Natural killer cell treated with Interleukin-12 subunit alpha and Interleukin-12 subunit beta and Interleukin-15 and Interleukin-18, amount 100 ng/mL, for 72 hours (primary cell): ENCODE data around the gene INSIG1. TPM values are rescaled to one million over a fixed set of nuclear protein-coding genes. Genes with fewer than 3 reads are reported as not detected.

ENCODE experiments used
- ATAC-seq, 2 donors: fragments of 150-1000 bp; cut with Tn5 transposase in 1 of 2; sonication (Bioruptor Pico), chemical (Tn5 transposase) in 1 of 2; 2 replicates each; pipeline ENCODE4 v1.10.0; 2021
- DNase-seq: peaks from one replicate; pipeline ENCODE4 v3.0.0; 2022; ENCODE audit warnings: low spot score
- H3K27ac Mint-ChIP-seq, 2 donors: 1 replicate in 1 of 2; 2 replicates in 1 of 2; pipeline ENCODE4 v1.8.0; 2022; ENCODE audit warnings: mixed read lengths in 2 of 2, mild to moderate bottlenecking in 1 of 2, moderate library complexity in 1 of 2
- H3K27me3 Mint-ChIP-seq, 2 donors: 1 replicate in 1 of 2; 2 replicates in 1 of 2; pipeline ENCODE4 v1.8.0; 2022; ENCODE audit warnings: mixed read lengths in 2 of 2
- H3K36me3 Mint-ChIP-seq: one replicate; pipeline ENCODE4 v1.8.0; 2022; ENCODE audit warnings: mixed read lengths
- H3K4me1 Mint-ChIP-seq, 2 donors: 1 replicate in 1 of 2; 2 replicates in 1 of 2; pipeline ENCODE4 v1.8.0; 2022; ENCODE audit warnings: low read depth in 2 of 2, mixed read lengths in 2 of 2, mild to moderate bottlenecking in 1 of 2
- H3K4me3 Mint-ChIP-seq: one replicate; pipeline ENCODE4 v1.8.0; 2022; ENCODE audit warnings: mixed read lengths
- H3K9me3 Mint-ChIP-seq: 2 replicates; pipeline ENCODE4 v1.8.0; 2022; ENCODE audit warnings: mixed read lengths
- total RNA-seq, 2 donors: library from RNA; stranded (reverse); gene quantifications; one replicate each; pipeline ENCODE4 v1.2.3, GENCODE V29; 2022

INSIG1 gene
- total RNA-seq, 2 donors from 2014 or later, result 88.1 to 120 TPM

DNA sequence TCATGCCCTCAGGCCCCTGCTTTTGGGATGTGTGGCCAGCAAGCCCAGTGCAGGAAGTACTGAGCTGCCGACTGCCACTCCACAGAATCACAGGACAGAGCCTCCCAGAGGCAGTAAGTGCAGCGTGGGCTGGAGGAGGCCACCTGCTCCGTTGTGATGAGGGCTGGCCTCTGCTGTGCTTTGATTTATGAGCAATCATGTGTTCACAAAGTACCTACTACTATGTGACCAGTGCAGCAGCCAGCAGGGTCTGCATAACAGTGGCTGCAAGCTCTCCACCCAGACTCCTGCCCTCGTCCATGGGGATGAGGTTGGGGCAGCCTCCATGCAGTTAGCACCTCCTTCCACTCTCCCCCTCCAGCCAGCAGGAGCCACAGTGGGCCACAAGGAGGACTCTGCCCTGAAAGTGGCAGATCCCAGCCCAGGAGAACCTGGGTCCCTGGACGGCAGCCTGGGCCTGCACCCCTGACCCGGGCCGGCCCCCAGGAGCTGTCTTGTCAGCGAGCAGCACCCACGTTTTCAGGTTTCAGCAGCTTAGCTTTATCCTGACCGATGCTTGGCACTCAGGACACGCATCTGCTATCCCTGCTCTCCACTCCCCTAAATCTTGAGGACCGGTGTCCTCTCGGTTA is 37.7 kb upstream of the INSIG1 start:
- Mint-ChIP-seq H3K27me3 (peaks cover 0 to 5% of the 10 kb centered on the region in 2 donors), H3K4me1 (peaks cover 0 to 3% of the 10 kb centered on the region in 2 donors), H3K9me3 (no peaks in the 10 kb centered on the region), H3K36me3 (no peaks in the 10 kb centered on the region), H3K27ac (no peak overlapping the region), H3K4me3 (no peak overlapping the region)
- no peak for DNase-seq
- no peak for ATAC-seq

DNA sequence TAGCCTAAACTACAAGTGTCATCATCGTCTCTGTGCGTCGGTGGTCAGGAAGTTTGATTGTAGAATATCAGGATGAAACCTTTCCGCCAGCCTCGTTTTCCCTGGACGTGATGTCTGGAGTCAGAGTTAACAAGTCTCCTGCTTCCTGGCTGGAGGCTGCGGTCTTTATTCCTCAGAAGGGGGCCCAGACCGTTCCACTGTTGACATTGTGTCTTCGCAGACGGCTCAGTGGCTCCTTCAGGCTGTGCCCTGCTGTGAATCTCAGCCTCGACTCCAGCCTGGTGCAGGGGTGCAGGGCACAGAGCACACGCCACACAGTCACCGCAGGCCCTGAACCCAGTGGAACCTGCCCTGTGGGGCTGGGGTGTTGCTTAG is 37.2 kb upstream of the INSIG1 start:
- Mint-ChIP-seq H3K27me3 (peaks cover 0 to 2% of the 10 kb centered on the region in 2 donors), H3K4me3 (no peak overlapping the region), H3K4me1 (peaks cover 0 to under 1% of the 10 kb centered on the region in 2 donors), H3K27ac (no peak overlapping the region), H3K36me3 (no peaks in the 10 kb centered on the region), H3K9me3 (no peaks in the 10 kb centered on the region)
- no peak for ATAC-seq
- no peak for DNase-seq

DNA sequence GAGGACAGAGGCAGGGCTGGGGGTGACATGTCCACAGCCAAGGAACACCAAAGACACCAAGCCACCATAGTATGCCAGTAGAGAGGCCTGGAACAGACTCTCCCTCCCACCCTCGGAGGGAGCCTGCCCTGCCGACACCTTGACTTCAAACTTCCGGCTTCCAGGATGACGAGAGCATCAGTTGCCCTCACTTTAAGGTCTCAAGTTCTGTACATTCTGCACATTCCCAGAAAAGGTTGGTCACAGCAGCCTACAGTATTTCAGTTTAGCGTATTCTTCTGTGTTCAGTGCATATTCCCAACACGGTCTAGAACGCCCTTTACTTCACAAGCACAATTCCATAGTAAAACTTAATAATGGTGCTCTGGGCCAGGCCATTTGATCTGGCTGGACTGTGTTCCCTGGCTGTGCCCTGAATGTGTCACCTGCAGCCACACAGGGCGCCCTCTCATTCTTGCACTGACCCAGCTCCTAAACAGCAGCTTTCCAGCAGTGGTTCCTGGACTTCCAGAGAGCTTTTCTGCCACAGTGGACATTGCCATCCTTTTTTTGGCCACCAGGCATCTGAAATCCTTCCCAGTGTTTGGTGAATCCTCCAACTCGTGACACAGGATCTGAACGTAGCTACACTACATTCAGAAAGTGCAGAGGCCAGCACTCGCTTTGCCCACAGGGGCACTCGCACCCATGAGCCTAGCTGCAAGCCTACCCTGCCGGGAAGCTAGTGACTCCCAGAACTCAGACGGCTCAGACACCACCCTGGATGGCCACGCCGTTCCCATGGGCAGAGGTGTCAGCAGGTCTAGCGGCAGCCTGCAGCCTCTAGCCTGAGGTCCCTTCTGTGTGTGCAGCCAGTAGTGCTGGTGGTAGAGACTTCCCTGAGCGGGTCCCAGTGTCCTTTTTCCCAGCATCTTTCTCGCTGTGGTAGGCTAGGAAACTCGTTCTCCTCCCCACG is 36.4 kb upstream of the INSIG1 start:
- Mint-ChIP-seq H3K9me3 (no peaks in the 10 kb centered on the region), H3K27ac (no peak overlapping the region), H3K27me3 (peaks cover 0 to 2% of the 10 kb centered on the region in 2 donors), H3K4me3 (no peak overlapping the region), H3K4me1 (no peaks in the 10 kb centered on the region), H3K36me3 (no peaks in the 10 kb centered on the region)
- DNase-seq, result no peak
- ATAC-seq, result no peak

DNA sequence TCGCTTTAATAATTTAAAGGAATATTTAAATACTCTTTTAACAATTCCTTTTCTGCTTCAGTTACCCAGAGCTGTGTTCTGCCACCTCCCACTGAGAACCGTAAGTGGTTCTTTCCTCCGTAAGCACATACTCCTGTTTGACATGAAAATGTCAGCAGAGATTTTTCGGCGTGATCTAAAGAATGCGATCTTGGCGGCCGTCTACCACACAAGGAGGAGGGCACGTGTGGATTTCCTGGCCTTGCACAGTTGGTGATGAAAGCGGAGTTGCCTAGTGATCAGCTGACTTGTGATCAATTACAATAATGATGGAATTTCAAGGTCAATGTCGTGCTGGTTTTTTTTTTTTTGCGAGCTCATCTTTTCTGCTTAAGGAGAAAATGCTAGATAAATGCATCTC is 35.6 kb upstream of the INSIG1 start:
- H3K4me1 Mint-ChIP-seq, result no peaks in the 10 kb centered on the region
- no peak overlapping the region for H3K27ac Mint-ChIP-seq
- no peak for DNase-seq
- no peak overlapping the region for H3K4me3 Mint-ChIP-seq
- H3K9me3 Mint-ChIP-seq, result no peaks in the 10 kb centered on the region
- no peak for ATAC-seq
- peaks cover 0 to 2% of the 10 kb centered on the region in 2 donors for H3K27me3 Mint-ChIP-seq
- no peaks in the 10 kb centered on the region for H3K36me3 Mint-ChIP-seq

DNA sequence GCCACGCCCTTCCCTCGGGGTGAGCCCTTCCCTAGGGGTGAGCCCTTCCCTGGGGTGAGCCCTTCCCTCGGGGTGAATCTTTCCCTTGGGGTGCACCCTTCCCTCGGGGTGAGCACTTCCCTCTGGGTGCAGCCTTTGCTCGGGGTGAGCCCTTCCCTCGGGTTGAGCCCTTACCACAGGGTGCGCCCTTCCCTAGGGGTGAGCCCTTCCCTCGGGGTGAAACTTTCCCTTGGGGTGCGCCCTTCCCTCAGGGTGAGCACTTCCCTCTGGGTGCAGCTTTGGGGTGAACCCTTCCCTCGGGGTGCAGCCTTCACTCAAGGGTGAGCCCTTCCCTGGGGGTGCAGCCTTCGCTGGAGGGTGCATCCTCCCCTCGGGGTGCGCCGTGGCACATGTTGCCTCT is 34.6 kb upstream of the INSIG1 start:
- H3K4me1 Mint-ChIP-seq, result no peaks in the 10 kb centered on the region
- H3K27ac Mint-ChIP-seq, result no peak overlapping the region
- peaks cover 0 to 2% of the 10 kb centered on the region in 2 donors for H3K27me3 Mint-ChIP-seq
- ATAC-seq, result no peak
- no peak overlapping the region for H3K4me3 Mint-ChIP-seq
- no peaks in the 10 kb centered on the region for H3K9me3 Mint-ChIP-seq
- no peak for DNase-seq
- no peaks in the 10 kb centered on the region for H3K36me3 Mint-ChIP-seq

DNA sequence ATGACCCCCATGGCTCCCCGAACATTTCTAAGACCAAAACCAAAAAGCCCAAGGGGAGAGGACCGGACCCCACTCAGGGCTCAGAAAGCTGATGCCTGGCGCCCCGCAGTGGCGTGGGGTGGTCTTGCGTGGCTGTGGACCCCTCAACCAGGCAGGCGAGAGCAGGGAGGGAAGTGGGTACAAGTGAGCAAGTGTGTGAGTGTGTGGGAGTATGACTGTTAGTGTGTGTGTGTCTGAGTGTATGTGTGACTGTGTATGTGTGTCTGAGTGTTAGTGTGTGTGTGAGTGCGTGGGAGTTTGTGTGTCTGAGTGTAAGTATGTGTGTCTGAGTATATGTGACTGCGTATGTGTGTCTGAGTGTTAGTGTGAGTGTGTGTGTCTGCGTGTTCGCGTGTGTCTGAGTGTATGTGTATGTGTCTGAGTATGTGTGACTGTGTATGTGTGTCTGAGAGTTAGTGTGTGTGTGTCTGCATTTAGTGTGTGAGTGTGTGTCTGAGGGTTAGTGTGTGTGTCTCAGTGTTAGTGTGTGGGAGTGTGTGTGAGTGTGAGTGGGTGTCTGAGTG is 34.0 kb upstream of the INSIG1 start:
- Mint-ChIP-seq H3K4me3 (no peak overlapping the region), H3K36me3 (no peaks in the 10 kb centered on the region), H3K27ac (no peak overlapping the region), H3K4me1 (no peaks in the 10 kb centered on the region), H3K27me3 (peaks cover 0 to 2% of the 10 kb centered on the region in 2 donors), H3K9me3 (no peaks in the 10 kb centered on the region)
- ATAC-seq (no peak), DNase-seq (no peak)

DNA sequence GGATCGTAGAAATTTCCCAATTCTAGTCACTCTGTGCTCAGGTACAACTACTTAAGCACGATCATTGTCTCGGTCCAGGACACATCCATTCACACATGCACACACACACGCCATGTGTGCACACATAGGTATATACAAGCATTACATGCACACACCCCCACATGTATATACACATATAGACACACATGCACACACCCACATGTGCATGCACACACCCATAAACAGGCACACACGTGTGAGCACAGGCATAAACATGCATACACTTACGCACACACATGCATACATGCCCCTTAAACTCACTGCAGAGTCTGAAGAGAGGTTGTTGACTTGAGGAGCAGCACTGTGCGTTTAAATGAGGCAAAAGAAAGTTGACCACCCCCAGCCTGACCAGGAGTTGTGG is 32.5 kb upstream of the INSIG1 start:
- ATAC-seq (no peak), DNase-seq (no peak)
- H3K4me3 Mint-ChIP-seq, result no peak overlapping the region
- H3K4me1 Mint-ChIP-seq, result no peaks in the 10 kb centered on the region
- H3K27me3 Mint-ChIP-seq, result peaks cover 0 to 2% of the 10 kb centered on the region in 2 donors
- H3K36me3 Mint-ChIP-seq, result no peaks in the 10 kb centered on the region
- no peak overlapping the region for H3K27ac Mint-ChIP-seq
- H3K9me3 Mint-ChIP-seq, result no peaks in the 10 kb centered on the region

DNA sequence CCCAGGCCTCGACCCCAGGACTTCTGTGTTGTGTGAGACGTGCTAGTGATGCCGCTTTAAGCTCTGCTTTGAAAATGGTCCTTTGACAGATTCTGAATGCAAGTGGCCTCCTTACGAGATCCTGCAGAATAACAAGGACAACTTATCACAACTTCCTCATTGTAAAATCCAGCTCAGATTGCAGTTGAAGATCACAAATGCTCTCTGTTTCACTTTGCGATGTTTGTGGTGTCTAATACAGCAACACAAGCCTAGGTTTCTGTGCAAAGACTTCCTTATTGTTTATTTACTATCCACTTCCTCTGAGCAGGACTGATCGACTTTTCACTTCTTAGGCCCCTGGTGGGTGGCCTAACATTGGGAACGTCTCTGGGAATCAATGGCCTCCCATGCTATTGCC is 31.7 kb upstream of the INSIG1 start:
- Mint-ChIP-seq H3K4me1 (no peaks in the 10 kb centered on the region), H3K27me3 (peaks cover 0 to 2% of the 10 kb centered on the region in 2 donors), H3K36me3 (no peaks in the 10 kb centered on the region), H3K27ac (no peak overlapping the region), H3K4me3 (no peak overlapping the region), H3K9me3 (no peaks in the 10 kb centered on the region)
- DNase-seq (no peak), ATAC-seq (no peak)

DNA sequence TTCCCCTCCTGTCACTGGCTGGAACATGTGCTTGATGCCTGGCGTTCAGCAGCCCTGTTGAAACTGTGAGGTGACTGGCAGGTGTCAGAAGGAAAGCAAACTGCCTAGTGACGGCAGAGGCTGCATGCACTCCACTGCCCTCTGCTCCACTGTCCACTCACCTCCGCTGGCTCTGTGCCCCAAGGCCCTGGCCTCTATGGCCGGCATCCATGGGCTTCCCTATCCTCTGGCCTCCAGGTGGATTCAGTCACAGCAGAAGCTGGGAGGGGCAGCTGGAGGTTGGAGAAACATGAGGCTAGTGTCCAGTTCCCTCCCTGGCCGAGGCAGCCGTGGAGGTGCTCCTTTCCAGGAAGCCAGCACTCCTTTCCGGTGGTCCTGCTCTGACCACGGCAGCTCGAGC is 31.2 kb upstream of the INSIG1 start:
- Mint-ChIP-seq H3K9me3 (no peaks in the 10 kb centered on the region), H3K4me3 (no peak overlapping the region), H3K27ac (no peak overlapping the region), H3K27me3 (peaks cover 0 to 2% of the 10 kb centered on the region in 2 donors), H3K4me1 (no peaks in the 10 kb centered on the region), H3K36me3 (no peaks in the 10 kb centered on the region)
- ATAC-seq (no peak), DNase-seq (no peak)

DNA sequence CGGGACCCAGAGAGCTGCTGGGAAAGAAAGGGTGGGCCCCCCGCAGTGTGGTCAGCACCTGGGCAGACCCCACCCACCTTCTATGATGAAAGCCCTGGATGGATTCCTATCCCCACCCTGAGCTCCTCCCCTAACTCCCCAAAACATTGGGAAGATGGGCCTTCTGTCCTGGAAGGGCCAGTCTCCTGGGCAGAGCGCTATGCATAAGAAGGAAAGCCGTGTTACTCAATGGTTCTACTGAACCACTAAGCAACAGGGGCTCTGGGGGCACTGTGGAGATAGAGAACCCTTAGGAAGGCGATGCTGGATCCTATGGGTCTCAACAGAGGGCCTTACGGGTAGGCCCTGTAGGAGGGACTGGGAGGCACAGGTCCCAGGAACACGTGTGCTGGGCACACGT is 30.7 kb upstream of the INSIG1 start:
- Mint-ChIP-seq H3K4me1 (no peaks in the 10 kb centered on the region), H3K4me3 (no peak overlapping the region), H3K9me3 (no peaks in the 10 kb centered on the region), H3K27me3 (peaks cover 0 to 2% of the 10 kb centered on the region in 2 donors), H3K27ac (no peak overlapping the region), H3K36me3 (no peaks in the 10 kb centered on the region)
- DNase-seq, result no peak
- ATAC-seq, result no peak

DNA sequence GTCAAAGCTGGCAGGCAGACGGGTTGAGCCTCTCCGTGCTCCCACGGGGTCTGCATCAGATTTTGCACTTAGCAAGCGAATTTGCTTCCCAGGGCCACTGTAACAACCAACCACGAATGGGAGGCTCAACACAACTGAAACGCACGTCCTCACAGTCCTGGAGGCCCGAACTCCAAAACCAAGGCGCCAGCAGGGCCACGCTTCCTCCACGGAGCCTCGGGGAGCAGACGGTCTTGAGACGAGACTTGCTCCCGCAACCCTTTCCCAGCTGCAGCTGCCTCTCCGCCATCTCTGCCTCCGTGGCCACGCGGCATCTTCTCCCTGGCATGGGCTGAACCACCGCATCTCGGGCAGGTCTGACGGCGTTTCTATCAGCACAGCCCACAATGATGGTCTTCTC is 30.2 kb upstream of the INSIG1 start:
- H3K36me3 Mint-ChIP-seq, result no peaks in the 10 kb centered on the region
- H3K9me3 Mint-ChIP-seq, result no peaks in the 10 kb centered on the region
- no peak for DNase-seq
- no peak overlapping the region for H3K4me3 Mint-ChIP-seq
- H3K4me1 Mint-ChIP-seq, result no peaks in the 10 kb centered on the region
- H3K27me3 Mint-ChIP-seq, result no peaks in the 10 kb centered on the region
- no peak for ATAC-seq
- H3K27ac Mint-ChIP-seq, result no peak overlapping the region

DNA sequence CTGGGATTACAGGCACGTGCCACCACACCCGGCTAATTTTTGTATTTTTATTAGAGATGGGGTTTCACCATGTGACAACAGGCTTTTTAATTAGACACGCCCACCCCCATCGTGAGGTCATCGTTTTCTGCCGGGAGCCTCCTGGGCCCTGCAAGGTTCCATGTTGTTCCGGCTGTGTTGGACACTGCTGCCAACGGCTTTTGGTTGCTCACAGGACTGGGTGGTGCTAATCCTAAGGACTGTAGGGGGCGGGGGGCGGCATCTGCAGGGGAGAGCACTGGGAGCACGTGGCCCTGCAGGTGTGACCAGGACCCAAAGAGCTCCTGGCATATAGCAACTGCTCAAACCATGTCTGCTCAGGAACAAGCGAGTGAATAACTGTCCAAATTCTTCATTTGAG is 29.5 kb upstream of the INSIG1 start:
- ATAC-seq (no peak), DNase-seq (no peak)
- Mint-ChIP-seq H3K9me3 (no peaks in the 10 kb centered on the region), H3K27me3 (no peaks in the 10 kb centered on the region), H3K36me3 (no peaks in the 10 kb centered on the region), H3K4me3 (no peak overlapping the region), H3K4me1 (no peaks in the 10 kb centered on the region), H3K27ac (no peak overlapping the region)

DNA sequence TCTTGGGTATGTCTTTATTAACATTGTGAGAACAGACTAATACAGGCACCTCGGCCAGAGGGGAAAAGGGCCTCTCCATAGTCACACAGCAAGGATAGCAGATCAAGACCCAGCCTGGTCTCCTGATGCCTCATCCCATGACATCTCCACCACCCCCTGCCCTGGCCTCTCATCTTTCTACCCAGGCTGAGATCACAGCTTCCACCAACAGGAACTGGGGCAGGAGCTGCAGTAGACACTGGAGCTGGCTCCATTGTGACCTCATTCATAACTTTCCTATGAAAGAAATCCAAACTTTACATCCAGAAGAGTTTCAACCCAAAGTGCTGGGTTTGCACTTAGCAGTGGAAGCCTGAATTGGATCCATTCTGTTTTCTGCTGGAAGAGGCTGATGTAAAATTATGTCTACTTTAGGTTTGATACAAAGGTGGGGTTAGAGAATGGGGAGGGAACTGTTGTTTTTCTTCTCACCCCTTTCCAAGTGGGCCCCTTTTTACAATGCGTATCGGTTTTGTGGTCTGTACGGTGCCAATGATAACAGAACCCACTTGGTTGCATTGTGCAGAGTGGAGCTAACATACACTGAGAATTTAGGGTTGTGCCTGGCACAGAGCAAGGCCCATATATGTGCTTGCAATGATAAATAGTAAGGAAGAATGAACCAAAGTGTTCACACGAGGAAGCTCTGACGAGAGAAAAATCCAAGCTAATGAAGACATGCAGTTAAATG is 28.6 kb upstream of the INSIG1 start:
- H3K4me1 Mint-ChIP-seq, result no peaks in the 10 kb centered on the region
- no peaks in the 10 kb centered on the region for H3K27me3 Mint-ChIP-seq
- H3K27ac Mint-ChIP-seq, result no peak overlapping the region
- ATAC-seq (no peak), DNase-seq (no peak)
- H3K9me3 Mint-ChIP-seq, result no peaks in the 10 kb centered on the region
- no peak overlapping the region for H3K4me3 Mint-ChIP-seq
- no peaks in the 10 kb centered on the region for H3K36me3 Mint-ChIP-seq
